ENCODE data around the gene MUSK.

Gene MUSK

GRCh38 chr9:110758201-110758600 lies 89.6 kb downstream of the MUSK start:
- Histone ChIP-seq H3K9ac (ENCODE audit: low read length in 2 of 2) (no peak overlapping the region), H3K27me3 (ENCODE audit: control insufficient read depth in 1 of 2, insufficient read depth in 2 of 2, low read length in 2 of 2) (no peaks in the 10 kb centered on the region), H3K4me1 (ENCODE audit: control insufficient read depth, insufficient read depth, low read length) (no peaks in the 10 kb centered on the region), H3K9me3 (ENCODE audit: control insufficient read depth in 2 of 2, low read length in 2 of 2) (peaks cover 0 to 2% of the 10 kb centered on the region in 2 donors), H3K4me3 (ENCODE audit: low read length in 2 of 2) (no peak overlapping the region), H3K36me3 (ENCODE audit: control insufficient read depth in 2 of 2, insufficient read depth in 2 of 2, low read length in 2 of 2) (no peaks in the 10 kb centered on the region), H3K27ac (ENCODE audit: low read length) (no peak overlapping the region)

- Histone ChIP-seq H3K27ac (ENCODE audit: low read length) (no peak overlapping the region), H3K36me3 (ENCODE audit: control insufficient read depth in 2 of 2, insufficient read depth in 2 of 2, low read length in 2 of 2) (no peaks in the 10 kb centered on the region), H3K27me3 (ENCODE audit: control insufficient read depth in 1 of 2, insufficient read depth in 2 of 2, low read length in 2 of 2) (no peaks in the 10 kb centered on the region), H3K9me3 (ENCODE audit: control insufficient read depth in 2 of 2, low read length in 2 of 2) (peaks cover 0 to 2% of the 10 kb centered on the region in 2 donors), H3K4me3 (ENCODE audit: low read length in 2 of 2) (no peak overlapping the region), H3K4me1 (ENCODE audit: control insufficient read depth, insufficient read depth, low read length) (no peaks in the 10 kb centered on the region), H3K9ac (ENCODE audit: low read length in 2 of 2) (no peak overlapping the region)
Measured at GRCh38 chr9:110762783-110763182, 94.2 kb downstream of the MUSK start.

- no peaks in the 10 kb centered on the region for H3K36me3 ChIP-seq (ENCODE audit: control insufficient read depth in 2 of 2, insufficient read depth in 2 of 2, low read length in 2 of 2)
- peaks cover 0 to 2% of the 10 kb centered on the region in 2 donors for H3K9me3 ChIP-seq (ENCODE audit: control insufficient read depth in 2 of 2, low read length in 2 of 2)
- H3K27ac ChIP-seq (ENCODE audit: low read length): no peak overlapping the region
- no peak overlapping the region for H3K9ac ChIP-seq (ENCODE audit: low read length in 2 of 2)
- H3K4me1 ChIP-seq (ENCODE audit: control insufficient read depth, insufficient read depth, low read length): no peaks in the 10 kb centered on the region
- H3K27me3 ChIP-seq (ENCODE audit: control insufficient read depth in 1 of 2, insufficient read depth in 2 of 2, low read length in 2 of 2): no peaks in the 10 kb centered on the region
- no peak overlapping the region for H3K4me3 ChIP-seq (ENCODE audit: low read length in 2 of 2)
Measured at GRCh38 chr9:110763568-110763967, 95.0 kb downstream of the MUSK start.

- no peaks in the 10 kb centered on the region for H3K4me1 ChIP-seq (ENCODE audit: control insufficient read depth, insufficient read depth, low read length)
- H3K9ac ChIP-seq (ENCODE audit: low read length in 2 of 2): no peak overlapping the region
- no peaks in the 10 kb centered on the region for H3K27me3 ChIP-seq (ENCODE audit: control insufficient read depth in 1 of 2, insufficient read depth in 2 of 2, low read length in 2 of 2)
- no peak overlapping the region for H3K4me3 ChIP-seq (ENCODE audit: low read length in 2 of 2)
- H3K9me3 ChIP-seq (ENCODE audit: control insufficient read depth in 2 of 2, low read length in 2 of 2): no peaks in the 10 kb centered on the region
- no peaks in the 10 kb centered on the region for H3K36me3 ChIP-seq (ENCODE audit: control insufficient read depth in 2 of 2, insufficient read depth in 2 of 2, low read length in 2 of 2)
- no peak overlapping the region for H3K27ac ChIP-seq (ENCODE audit: low read length)
Measured at GRCh38 chr9:110764006-110764405, 95.4 kb downstream of the MUSK start.

GRCh38 chr9:110765926-110766325 lies 97.3 kb downstream of the MUSK start:
- Histone ChIP-seq H3K27me3 (ENCODE audit: control insufficient read depth in 1 of 2, insufficient read depth in 2 of 2, low read length in 2 of 2) (no peaks in the 10 kb centered on the region), H3K4me1 (ENCODE audit: control insufficient read depth, insufficient read depth, low read length) (no peaks in the 10 kb centered on the region), H3K36me3 (ENCODE audit: control insufficient read depth in 2 of 2, insufficient read depth in 2 of 2, low read length in 2 of 2) (no peaks in the 10 kb centered on the region), H3K4me3 (ENCODE audit: low read length in 2 of 2) (no peak overlapping the region), H3K9me3 (ENCODE audit: control insufficient read depth in 2 of 2, low read length in 2 of 2) (no peaks in the 10 kb centered on the region), H3K27ac (ENCODE audit: low read length) (no peak overlapping the region), H3K9ac (ENCODE audit: low read length in 2 of 2) (no peak overlapping the region)

- H3K27me3 ChIP-seq (ENCODE audit: control insufficient read depth in 1 of 2, insufficient read depth in 2 of 2, low read length in 2 of 2): no peaks in the 10 kb centered on the region
- H3K9ac ChIP-seq (ENCODE audit: low read length in 2 of 2): no peak overlapping the region
- H3K27ac ChIP-seq (ENCODE audit: low read length): no peak overlapping the region
- H3K4me3 ChIP-seq (ENCODE audit: low read length in 2 of 2): no peak overlapping the region
- H3K9me3 ChIP-seq (ENCODE audit: control insufficient read depth in 2 of 2, low read length in 2 of 2): no peaks in the 10 kb centered on the region
- H3K4me1 ChIP-seq (ENCODE audit: control insufficient read depth, insufficient read depth, low read length): no peaks in the 10 kb centered on the region
- H3K36me3 ChIP-seq (ENCODE audit: control insufficient read depth in 2 of 2, insufficient read depth in 2 of 2, low read length in 2 of 2): no peaks in the 10 kb centered on the region
Measured at GRCh38 chr9:110767559-110768063, 99.0 kb downstream of the MUSK start.

GRCh38 chr9:110768886-110769285 lies 100.3 kb downstream of the MUSK start:
- Histone ChIP-seq H3K27ac (ENCODE audit: low read length) (no peak overlapping the region), H3K9me3 (ENCODE audit: control insufficient read depth in 2 of 2, low read length in 2 of 2) (no peaks in the 10 kb centered on the region), H3K9ac (ENCODE audit: low read length in 2 of 2) (no peak overlapping the region), H3K36me3 (ENCODE audit: control insufficient read depth in 2 of 2, insufficient read depth in 2 of 2, low read length in 2 of 2) (no peaks in the 10 kb centered on the region), H3K27me3 (ENCODE audit: control insufficient read depth in 1 of 2, insufficient read depth in 2 of 2, low read length in 2 of 2) (no peaks in the 10 kb centered on the region), H3K4me1 (ENCODE audit: control insufficient read depth, insufficient read depth, low read length) (no peaks in the 10 kb centered on the region), H3K4me3 (ENCODE audit: low read length in 2 of 2) (no peak overlapping the region)

- Histone ChIP-seq H3K36me3 (ENCODE audit: control insufficient read depth in 2 of 2, insufficient read depth in 2 of 2, low read length in 2 of 2) (no peaks in the 10 kb centered on the region), H3K9ac (ENCODE audit: low read length in 2 of 2) (no peak overlapping the region), H3K9me3 (ENCODE audit: control insufficient read depth in 2 of 2, low read length in 2 of 2) (no peaks in the 10 kb centered on the region), H3K27me3 (ENCODE audit: control insufficient read depth in 1 of 2, insufficient read depth in 2 of 2, low read length in 2 of 2) (no peaks in the 10 kb centered on the region), H3K4me3 (ENCODE audit: low read length in 2 of 2) (no peak overlapping the region), H3K27ac (ENCODE audit: low read length) (no peak overlapping the region), H3K4me1 (ENCODE audit: control insufficient read depth, insufficient read depth, low read length) (no peaks in the 10 kb centered on the region)
Measured at GRCh38 chr9:110769667-110770066, 101.1 kb downstream of the MUSK start.

- no peak overlapping the region for H3K9ac ChIP-seq (ENCODE audit: low read length in 2 of 2)
- no peaks in the 10 kb centered on the region for H3K27me3 ChIP-seq (ENCODE audit: control insufficient read depth in 1 of 2, insufficient read depth in 2 of 2, low read length in 2 of 2)
- H3K4me3 ChIP-seq (ENCODE audit: low read length in 2 of 2): no peak overlapping the region
- H3K36me3 ChIP-seq (ENCODE audit: control insufficient read depth in 2 of 2, insufficient read depth in 2 of 2, low read length in 2 of 2): no peaks in the 10 kb centered on the region
- H3K27ac ChIP-seq (ENCODE audit: low read length): no peak overlapping the region
- no peaks in the 10 kb centered on the region for H3K9me3 ChIP-seq (ENCODE audit: control insufficient read depth in 2 of 2, low read length in 2 of 2)
- no peaks in the 10 kb centered on the region for H3K4me1 ChIP-seq (ENCODE audit: control insufficient read depth, insufficient read depth, low read length)
Measured at GRCh38 chr9:110775724-110776123, 107.1 kb downstream of the MUSK start.

- H3K9me3 ChIP-seq (ENCODE audit: control insufficient read depth in 2 of 2, low read length in 2 of 2): no peaks in the 10 kb centered on the region
- no peak overlapping the region for H3K9ac ChIP-seq (ENCODE audit: low read length in 2 of 2)
- H3K4me1 ChIP-seq (ENCODE audit: control insufficient read depth, insufficient read depth, low read length): no peaks in the 10 kb centered on the region
- no peaks in the 10 kb centered on the region for H3K36me3 ChIP-seq (ENCODE audit: control insufficient read depth in 2 of 2, insufficient read depth in 2 of 2, low read length in 2 of 2)
- no peaks in the 10 kb centered on the region for H3K27me3 ChIP-seq (ENCODE audit: control insufficient read depth in 1 of 2, insufficient read depth in 2 of 2, low read length in 2 of 2)
- no peak overlapping the region for H3K27ac ChIP-seq (ENCODE audit: low read length)
- H3K4me3 ChIP-seq (ENCODE audit: low read length in 2 of 2): no peak overlapping the region
Measured at GRCh38 chr9:110776221-110776620, 107.6 kb downstream of the MUSK start.

GRCh38 chr9:110777196-110777875 lies 108.7 kb downstream of the MUSK start:
- H3K27me3 ChIP-seq (ENCODE audit: control insufficient read depth in 1 of 2, insufficient read depth in 2 of 2, low read length in 2 of 2): no peaks in the 10 kb centered on the region
- H3K9me3 ChIP-seq (ENCODE audit: control insufficient read depth in 2 of 2, low read length in 2 of 2): no peaks in the 10 kb centered on the region
- H3K36me3 ChIP-seq (ENCODE audit: control insufficient read depth in 2 of 2, insufficient read depth in 2 of 2, low read length in 2 of 2): no peaks in the 10 kb centered on the region
- H3K4me1 ChIP-seq (ENCODE audit: control insufficient read depth, insufficient read depth, low read length): no peaks in the 10 kb centered on the region
- no peak overlapping the region for H3K9ac ChIP-seq (ENCODE audit: low read length in 2 of 2)
- no peak overlapping the region for H3K27ac ChIP-seq (ENCODE audit: low read length)
- no peak overlapping the region for H3K4me3 ChIP-seq (ENCODE audit: low read length in 2 of 2)

Measured in stomach smooth muscle (tissue), 2 donors.